ENCODE data around the gene ABCC4. TPM values are rescaled to one million over a fixed set of nuclear protein-coding genes. Genes with fewer than 3 reads are reported as not detected.

ABCC4 gene
- polyA plus RNA-seq, 1 donor from 2014 or later, result 2.4 TPM

GRCh38 chr13:94987869-94988268 is 313.4 kb downstream of the ABCC4 start:
- Histone ChIP-seq H3K9ac (ENCODE audit: low read length) (no peak overlapping the region), H3K9me3 (ENCODE audit: low read length) (no peaks in the 10 kb centered on the region)

GRCh38 chr13:94987081-94987480 is 314.2 kb downstream of the ABCC4 start:
- Histone ChIP-seq H3K4me2 (ENCODE audit: low read length) (no peak overlapping the region), H2AFZ (ENCODE audit: low read depth, low read length) (no peak overlapping the region), H3K9me3 (ENCODE audit: low read length) (no peaks in the 10 kb centered on the region), H3K27ac (ENCODE audit: low read length) (no peak overlapping the region), H3K27me3 (ENCODE audit: insufficient read depth, low read depth, low read length) (no peaks in the 10 kb centered on the region), H3F3A (ENCODE audit: insufficient read depth, low read length, poor library complexity, severe bottlenecking) (no peaks in the 10 kb centered on the region), H3K79me2 (replicated peaks; ENCODE audit: insufficient read depth, low read length) (no peaks in the 10 kb centered on the region), H4K20me1 (ENCODE audit: insufficient read depth) (no peaks in the 10 kb centered on the region), H3K4me3 (ENCODE audit: low read length) (no peak overlapping the region), H3K36me3 (ENCODE audit: insufficient read depth, low read length) (no peaks in the 10 kb centered on the region), H3K9ac (ENCODE audit: low read length) (no peak overlapping the region), H3K9me2 (ENCODE audit: insufficient read depth, low read length) (no peaks in the 10 kb centered on the region)
- no peak for TF ChIP-seq REST (IDR thresholded peaks at IDR 0.05; ENCODE audit: borderline replicate concordance)
- no peak for TF ChIP-seq RAD21 (conservative IDR thresholded peaks at IDR 0.05)
- TF ChIP-seq TAF1 (IDR thresholded peaks at IDR 0.05; ENCODE audit: low read depth), result no peak
- TF ChIP-seq EZH2 (IDR thresholded peaks at IDR 0.05; ENCODE audit: borderline replicate concordance, insufficient read depth, low read length, poor library complexity, severe bottlenecking), result no peak
- no peak for TF ChIP-seq CTCF (IDR thresholded peaks at IDR 0.05; ENCODE audit: poor library complexity, severe bottlenecking)
- no peak for TF ChIP-seq MXI1 (conservative IDR thresholded peaks at IDR 0.05; ENCODE audit: poor library complexity, severe bottlenecking)
- no peak for TF ChIP-seq SMC3 (conservative IDR thresholded peaks at IDR 0.05; ENCODE audit: poor library complexity)
- no peak for TF ChIP-seq EP300 (conservative IDR thresholded peaks at IDR 0.05; ENCODE audit: poor library complexity, severe bottlenecking)
- no peak for TF ChIP-seq POLR2AphosphoS5 (IDR thresholded peaks at IDR 0.05)

More at GRCh38 chr13:94987869-94988268, 313.4 kb downstream of the ABCC4 start:
- Histone ChIP-seq H4K20me1 (ENCODE audit: insufficient read depth) (no peaks in the 10 kb centered on the region), H3K4me2 (ENCODE audit: low read length) (no peak overlapping the region), H3K79me2 (replicated peaks; ENCODE audit: insufficient read depth, low read length) (no peaks in the 10 kb centered on the region), H3K36me3 (ENCODE audit: insufficient read depth, low read length) (no peaks in the 10 kb centered on the region), H3K4me3 (ENCODE audit: low read length) (no peak overlapping the region), H2AFZ (ENCODE audit: low read depth, low read length) (no peak overlapping the region), H3K9me2 (ENCODE audit: insufficient read depth, low read length) (no peaks in the 10 kb centered on the region), H3K27ac (ENCODE audit: low read length) (no peak overlapping the region), H3F3A (ENCODE audit: insufficient read depth, low read length, poor library complexity, severe bottlenecking) (no peaks in the 10 kb centered on the region), H3K27me3 (ENCODE audit: insufficient read depth, low read depth, low read length) (no peaks in the 10 kb centered on the region)
- TF ChIP-seq REST (IDR thresholded peaks at IDR 0.05; ENCODE audit: borderline replicate concordance) (no peak), POLR2AphosphoS5 (IDR thresholded peaks at IDR 0.05) (no peak), EZH2 (IDR thresholded peaks at IDR 0.05; ENCODE audit: borderline replicate concordance, insufficient read depth, low read length, poor library complexity, severe bottlenecking) (no peak), TAF1 (IDR thresholded peaks at IDR 0.05; ENCODE audit: low read depth) (no peak)

All from neural cell (in vitro differentiated cells).